Endothelial cell of umbilical vein (primary cell): Measurements from ENCODE around the gene SNAPIN. TPM values are rescaled to one million over a fixed set of nuclear protein-coding genes. Genes with fewer than 3 reads are reported as not detected.
A peak's percentile ranks its signal among the peaks of the same experiment; 100 is the strongest.

Experiments used
- BruUV-seq: library from RNA; stranded (reverse); fragments of 400-500 nt; replicated peaks from 2 replicates; lab custom pipeline; 2021; lab: Mats Ljungman, UMichigan
- CTCF ChIA-PET: fragments of 300-600, 350-600 bp; sonication (Branson Sonifier 250); formaldehyde crosslinking; loops from one replicate; lab custom pipeline; 2021; ENCODE audit warnings: antibody characterized with exemption, inconsistent platforms; lab: Charles Lee
- POLR2A ChIA-PET: fragments of 300-600, 350-600 bp; sonication (Branson Sonifier 250); formaldehyde crosslinking; loops from one replicate; lab custom pipeline; 2021; ENCODE audit warnings: antibody characterized with exemption, inconsistent platforms; lab: Charles Lee
- DNase-seq: peaks from one replicate; pipeline ENCODE4 v3.0.0-alpha.2; 2011; ENCODE audit warnings: low read depth, low spot score
- FAIRE-seq: peaks from 2 replicates; lab custom pipeline; 2011; peaks lifted over from hg19 to GRCh38; lab: Jason Lieb, UNC
- H2AFZ ChIP-seq: 2 replicates; pipeline ENCODE4 v1.6.0; 2012; ENCODE audit warnings: low read depth, low read length, control low read depth, inconsistent platforms
- H3K27ac ChIP-seq: 2 replicates; pipeline ENCODE4 v1.5.1; 2011; ENCODE audit warnings: low read depth, mild to moderate bottlenecking, control low read depth, low read length, moderate library complexity; ENCODE audit not compliant: insufficient read depth
- H3K27me3 ChIP-seq, 2 experiments: 2 replicates each; pipeline versions ENCODE4 v1.6.0 to v1.6.1; 2011; ENCODE audit warnings: low read length in 2 of 2, mixed read lengths in 1 of 2; ENCODE audit not compliant: control insufficient read depth in 2 of 2, insufficient read depth in 2 of 2
- H3K36me3 ChIP-seq, 2 experiments: 2 replicates in 1 of 2; 3 replicates in 1 of 2; pipeline ENCODE4 v1.5.1; 2011; ENCODE audit warnings: low read length in 2 of 2, mild to moderate bottlenecking in 1 of 2, moderate library complexity in 1 of 2; ENCODE audit not compliant: control insufficient read depth in 2 of 2, insufficient read depth in 2 of 2; ENCODE audit errors: extremely low read depth in 1 of 2
- H3K4me1 ChIP-seq: 3 replicates; pipeline ENCODE4 v1.5.1; 2011; ENCODE audit warnings: mild to moderate bottlenecking, low read length; ENCODE audit not compliant: control insufficient read depth, insufficient read depth; ENCODE audit errors: extremely low read depth
- H3K4me2 ChIP-seq: 2 replicates; pipeline ENCODE4 v1.6.1; 2011; ENCODE audit warnings: low read length, control low read depth, mixed read lengths; ENCODE audit not compliant: insufficient read depth
- H3K4me3 ChIP-seq, 3 experiments: fragments of 200-600 bp in 1 of 3; sonication (generic), shearing (Covaris generic) in 1 of 3; replicated peaks in 1 of 3; 2 replicates each; pipeline ENCODE4 v1.5.1; 2011 to 2016; ENCODE audit warnings: control low read depth in 3 of 3, low read length in 3 of 3, mild to moderate bottlenecking in 2 of 3, inconsistent platforms in 1 of 3, low read depth in 1 of 3, moderate library complexity in 1 of 3; ENCODE audit not compliant: insufficient read depth in 1 of 3
- H3K79me2 ChIP-seq: 2 replicates; pipeline ENCODE4 v1.6.0; 2012; ENCODE audit warnings: low read length, inconsistent platforms; ENCODE audit not compliant: control insufficient read depth, insufficient read depth
- H3K9ac ChIP-seq: replicated peaks from 2 replicates; pipeline ENCODE3; 2011; ENCODE audit warnings: low read length, control low read depth; ENCODE audit not compliant: insufficient read depth; ENCODE audit errors: extremely low read depth
- H3K9me1 ChIP-seq: replicated peaks from 3 replicates; pipeline ENCODE4 v1.6.0; 2011; ENCODE audit warnings: mild to moderate bottlenecking, low read length; ENCODE audit not compliant: control insufficient read depth, insufficient read depth; ENCODE audit errors: extremely low read depth
- H3K9me3 ChIP-seq: replicated peaks from 2 replicates; pipeline ENCODE4 v1.5.1; 2012; ENCODE audit warnings: low read length, inconsistent platforms; ENCODE audit not compliant: control insufficient read depth, insufficient read depth
- H4K20me1 ChIP-seq: replicated peaks from 2 replicates; pipeline ENCODE3; 2011; ENCODE audit warnings: mild to moderate bottlenecking, low read length; ENCODE audit not compliant: control insufficient read depth, insufficient read depth; ENCODE audit errors: extremely low read depth
- CTCF ChIP-seq, 2 donors: IDR thresholded peaks; 1 replicate in 1 of 2; 2 replicates in 1 of 2; pipeline ENCODE4 v1.5.1; 2011; ENCODE audit warnings: low read length in 2 of 2, mild to moderate bottlenecking in 2 of 2, moderate library complexity in 2 of 2, control low read depth in 1 of 2, inconsistent platforms in 1 of 2, low read depth in 1 of 2; ENCODE audit not compliant: insufficient read depth in 1 of 2; ENCODE audit errors: extremely low read depth in 1 of 2
- JUN ChIP-seq: IDR thresholded peaks from 2 replicates; pipeline ENCODE4 v1.6.1; 2011; ENCODE audit warnings: borderline replicate concordance, low read depth; ENCODE audit not compliant: insufficient read length, insufficient read depth
- dilution Hi-C: fragments of 300-500 bp; cut with MboI; formaldehyde crosslinking; loops from one replicate; pipeline ENCODE4 v1.15.0; 2019; ENCODE audit warnings: low sequenced_read_pairs; ENCODE audit not compliant: extremely low pct_ligation_motif_present
- intact Hi-C: fragments of 100-400 bp; cut with micrococcal nuclease; formaldehyde crosslinking; loops from one replicate; pipeline ENCODE4 v1.10.0; 2022
- polyA plus RNA-seq, 4 experiments: library from polyadenylated mRNA; depleted of rRNA in 3 of 4; stranded (reverse) in 3 of 4; unstranded in 1 of 4; fragments of >200 nt; gene quantifications; 2 replicates each; pipeline versions ENCODE4 v1.2.1 to v1.2.3, GENCODE V29; 2011 to 2012; ENCODE audit warnings: missing spikeins in 1 of 4
- total RNA-seq: library from RNA; stranded (reverse); gene quantifications from 2 replicates; pipeline ENCODE4 v1.2.3, GENCODE V29; 2021

Gene SNAPIN
- total and polyA plus RNA-seq, 2 donors (not counting 3 experiments of a cell fraction or from before 2014, with no cell fraction given): 36.8 to 55.1 TPM

- intact Hi-C loops: loop anchor here (1.0 kb wide), 6 partner anchors 71 to 308 kb away; partner anchors contain the start of genes DENND4B and RAB13
- peaks cover 4 to 5% of the 10 kb centered on the region in 2 experiments for H3K27me3 ChIP-seq
- no peak overlapping the region for H3K9ac ChIP-seq
- H4K20me1 ChIP-seq: no peaks in the 10 kb centered on the region
- peak overlapping the region; percentile 62 for H3K4me2 ChIP-seq
- CTCF ChIA-PET: interaction anchor here (0.9 to 7.0 kb wide), 17 partner anchors 20 to 313 kb away, joined by 3 to 83 read pairs (median 5); partner anchors contain the start of genes INTS3, RAB13, RPS27 and SLC27A3
- DNase-seq (peak; percentile 72), FAIRE-seq (peak; percentile 89)
- peaks cover 0 to 4% of the 10 kb centered on the region in 2 experiments for H3K36me3 ChIP-seq
- H3K4me1 ChIP-seq: peaks cover 11% of the 10 kb centered on the region
- H3K9me1 ChIP-seq: no peaks in the 10 kb centered on the region
- no peak overlapping the region for H3K27ac ChIP-seq
- POLR2A ChIA-PET: no interaction called here
- no TSS peak for BruUV-seq
- dilution Hi-C loops: no loop called here
- H2AFZ ChIP-seq: peak overlapping the region; percentile 87
- H3K4me3 ChIP-seq: peak overlapping the region; percentile 15 to 44 (median 22)
- H3K9me3 ChIP-seq: no peaks in the 10 kb centered on the region
- TF ChIP-seq JUN: no peak
- peak; percentile 91 to 92 for TF ChIP-seq CTCF (IDR thresholded peaks at IDR 0.05; ENCODE audit: extremely low read depth in 1 of 2, insufficient read depth in 1 of 2, low read depth in 1 of 2, low read length in 2 of 2)
- no peaks in the 10 kb centered on the region for H3K79me2 ChIP-seq
Observed at GRCh38 chr1:153677718-153678518, 19.4 kb downstream of the SNAPIN start.
